Mesothelial cell of epicardium (in vitro differentiated cells): ENCODE data around the gene TTC28. TPM values are rescaled to one million over a fixed set of nuclear protein-coding genes. Genes with fewer than 3 reads are reported as not detected.
A peak's percentile ranks its signal among the peaks of the same experiment; 100 is the strongest.

Experiments used
- DNase-seq, 2 experiments: peaks; one replicate each; pipeline ENCODE4 v3.0.0; 2021; ENCODE audit warnings: low spot score in 2 of 2; ENCODE audit not compliant: unreplicated experiment in 2 of 2
- H3K27ac Mint-ChIP-seq: 2 replicates; pipeline ENCODE4 v1.8.0; 2021; ENCODE audit warnings: mixed read lengths
- H3K27me3 Mint-ChIP-seq: 2 replicates; pipeline ENCODE4 v1.8.0; 2021; ENCODE audit warnings: low read depth, mixed read lengths
- H3K36me3 Mint-ChIP-seq: 2 replicates; pipeline ENCODE4 v1.8.0; 2021; ENCODE audit warnings: mixed read lengths
- H3K4me1 Mint-ChIP-seq: 2 replicates; pipeline ENCODE4 v1.8.0; 2021; ENCODE audit warnings: mixed read lengths
- H3K4me3 Mint-ChIP-seq: 2 replicates; pipeline ENCODE4 v1.8.0; 2021; ENCODE audit warnings: mild to moderate bottlenecking, moderate library complexity, mixed read lengths
- H3K9me3 Mint-ChIP-seq: 2 replicates; pipeline ENCODE4 v1.8.0; 2021; ENCODE audit warnings: mixed read lengths
- total RNA-seq: library from RNA; stranded (reverse); gene quantifications from 3 replicates; pipeline ENCODE4 v1.2.1, GENCODE V29; 2021
- TF ChIP-seq, protein P1 (sequence below): fragments of 200-600 bp; sonication (generic); IDR thresholded peaks from one replicate; pipeline ENCODE4 v1.5.0; 2021; ENCODE audit warnings: antibody characterized with exemption; ENCODE audit not compliant: unreplicated experiment

TTC28 gene
- total RNA-seq, 1 donor from 2014 or later, result 95.9 TPM

DNA sequence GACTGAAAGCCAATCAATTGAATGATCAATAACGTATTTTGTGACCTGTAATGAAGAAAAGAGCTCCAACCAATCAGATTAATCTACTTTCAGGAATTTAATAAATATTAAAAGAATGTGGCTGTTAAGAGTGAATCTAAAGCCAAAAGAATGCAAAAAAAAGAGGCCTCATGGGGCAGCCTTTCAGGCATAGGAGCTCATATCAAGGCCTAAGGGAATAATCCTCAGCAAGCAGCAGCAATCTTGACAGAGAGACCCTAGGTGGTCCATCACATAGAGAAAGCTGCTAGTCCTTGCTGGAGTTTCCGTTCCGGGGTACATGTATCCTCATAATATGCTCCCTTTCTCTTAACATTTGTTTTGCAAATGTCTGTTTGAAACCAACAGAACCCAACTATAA lies 447.4 kb downstream of the TTC28 start:
- TF ChIP-seq, protein P1, sequence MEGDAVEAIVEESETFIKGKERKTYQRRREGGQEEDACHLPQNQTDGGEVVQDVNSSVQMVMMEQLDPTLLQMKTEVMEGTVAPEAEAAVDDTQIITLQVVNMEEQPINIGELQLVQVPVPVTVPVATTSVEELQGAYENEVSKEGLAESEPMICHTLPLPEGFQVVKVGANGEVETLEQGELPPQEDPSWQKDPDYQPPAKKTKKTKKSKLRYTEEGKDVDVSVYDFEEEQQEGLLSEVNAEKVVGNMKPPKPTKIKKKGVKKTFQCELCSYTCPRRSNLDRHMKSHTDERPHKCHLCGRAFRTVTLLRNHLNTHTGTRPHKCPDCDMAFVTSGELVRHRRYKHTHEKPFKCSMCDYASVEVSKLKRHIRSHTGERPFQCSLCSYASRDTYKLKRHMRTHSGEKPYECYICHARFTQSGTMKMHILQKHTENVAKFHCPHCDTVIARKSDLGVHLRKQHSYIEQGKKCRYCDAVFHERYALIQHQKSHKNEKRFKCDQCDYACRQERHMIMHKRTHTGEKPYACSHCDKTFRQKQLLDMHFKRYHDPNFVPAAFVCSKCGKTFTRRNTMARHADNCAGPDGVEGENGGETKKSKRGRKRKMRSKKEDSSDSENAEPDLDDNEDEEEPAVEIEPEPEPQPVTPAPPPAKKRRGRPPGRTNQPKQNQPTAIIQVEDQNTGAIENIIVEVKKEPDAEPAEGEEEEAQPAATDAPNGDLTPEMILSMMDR, result no peak
- Mint-ChIP-seq H3K9me3 (peaks cover 4% of the 10 kb centered on the region), H3K4me3 (no peak overlapping the region), H3K36me3 (peaks cover 2% of the 10 kb centered on the region), H3K27ac (peak overlapping the region; percentile 40), H3K27me3 (no peaks in the 10 kb centered on the region), H3K4me1 (peaks cover 21% of the 10 kb centered on the region)
- DNase-seq, result no peak

DNA sequence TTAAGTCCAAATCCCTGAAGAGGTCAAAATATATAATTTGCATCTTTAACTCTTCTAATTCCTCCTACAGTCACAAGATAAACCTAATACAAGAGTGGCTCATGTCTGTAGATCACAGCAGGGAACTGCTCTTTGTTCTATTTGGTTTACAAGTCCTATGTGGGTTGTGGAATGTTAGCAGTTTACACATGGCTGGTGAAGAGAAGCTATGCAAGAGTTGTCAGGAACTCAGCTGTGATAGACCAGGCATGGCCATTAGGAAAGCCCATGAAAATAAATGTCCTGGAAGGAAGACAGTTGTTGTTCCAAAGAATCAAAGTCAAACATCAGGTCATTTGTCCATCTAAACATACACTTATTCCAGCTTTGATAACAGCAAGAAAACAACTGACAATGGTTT lies 448.2 kb downstream of the TTC28 start:
- peaks cover 2% of the 10 kb centered on the region for H3K36me3 Mint-ChIP-seq
- H3K9me3 Mint-ChIP-seq, result no peaks in the 10 kb centered on the region
- peak overlapping the region; percentile 37 for H3K27ac Mint-ChIP-seq
- H3K27me3 Mint-ChIP-seq, result no peaks in the 10 kb centered on the region
- no peak for DNase-seq
- H3K4me3 Mint-ChIP-seq, result no peak overlapping the region
- H3K4me1 Mint-ChIP-seq, result peaks cover 21% of the 10 kb centered on the region
- TF ChIP-seq, protein P1, result no peak

DNA sequence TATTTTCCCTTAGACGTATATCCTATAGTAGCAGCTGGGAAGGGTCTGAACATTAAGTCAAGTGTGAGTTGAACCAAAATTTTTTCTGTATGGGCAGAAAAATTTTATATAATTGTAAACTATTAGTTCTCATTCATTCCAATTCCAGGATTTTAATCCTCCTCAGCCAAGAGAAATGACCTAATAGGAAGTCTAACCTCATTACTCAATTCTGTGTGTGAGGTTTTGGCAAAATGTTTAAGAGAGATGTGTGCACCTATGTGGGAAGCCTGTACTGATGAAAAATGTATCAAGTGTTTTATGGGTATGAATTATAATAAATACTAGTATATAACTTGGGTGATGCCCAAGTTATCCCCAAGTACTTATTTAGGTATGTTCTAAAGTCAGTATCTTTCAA lies 449.0 kb downstream of the TTC28 start:
- peaks cover 21% of the 10 kb centered on the region for H3K4me1 Mint-ChIP-seq
- TF ChIP-seq, protein P1, result no peak
- H3K27me3 Mint-ChIP-seq, result no peaks in the 10 kb centered on the region
- no peak overlapping the region for H3K4me3 Mint-ChIP-seq
- H3K27ac Mint-ChIP-seq, result no peak overlapping the region
- DNase-seq, result no peak
- no peaks in the 10 kb centered on the region for H3K9me3 Mint-ChIP-seq
- H3K36me3 Mint-ChIP-seq, result peaks cover 2% of the 10 kb centered on the region

DNA sequence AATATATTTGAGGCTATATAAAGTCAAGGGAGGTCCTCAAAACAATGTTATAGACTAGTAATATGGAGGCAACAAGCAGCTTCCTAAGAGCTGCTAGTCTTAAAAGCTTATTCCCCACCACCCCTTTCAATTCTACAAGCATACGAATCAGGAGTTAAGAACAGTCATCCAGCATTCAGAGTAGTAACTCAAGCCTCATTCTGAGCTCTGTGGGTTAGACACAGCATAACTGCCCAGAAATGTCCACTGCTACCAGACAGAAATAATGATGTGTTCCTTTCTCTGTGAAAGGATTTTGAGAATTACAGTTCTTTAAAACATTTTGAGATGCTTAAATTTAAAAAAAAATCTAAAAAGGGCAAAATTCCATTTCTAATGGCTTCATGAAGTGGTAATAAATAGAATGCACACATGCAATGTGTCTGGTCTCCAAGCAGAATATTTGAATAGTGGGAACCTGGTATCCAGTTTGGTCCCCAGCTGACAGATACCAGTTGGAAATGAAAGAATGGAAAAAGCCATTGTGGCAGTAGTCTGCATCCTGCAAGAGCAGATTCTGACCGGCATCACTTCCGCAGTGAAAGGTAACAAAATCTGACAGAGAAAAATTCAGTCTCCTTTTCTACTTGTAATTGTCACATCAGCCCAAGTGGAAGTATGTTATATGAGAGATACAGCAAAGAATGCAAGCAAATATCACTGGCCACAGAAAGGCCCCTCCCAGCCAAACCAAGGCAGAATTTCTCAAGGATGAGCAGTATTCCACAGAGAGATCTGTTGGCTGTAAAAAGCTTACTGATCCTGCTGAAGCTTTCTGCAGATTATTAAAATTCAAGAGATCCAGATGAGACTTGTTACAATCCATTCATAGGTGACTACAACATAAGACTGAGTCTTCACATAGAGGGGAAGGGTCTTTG lies 449.8 kb downstream of the TTC28 start:
- TF ChIP-seq, protein P1, result no peak
- Mint-ChIP-seq H3K27ac (no peak overlapping the region), H3K27me3 (no peaks in the 10 kb centered on the region), H3K9me3 (no peaks in the 10 kb centered on the region), H3K4me3 (no peak overlapping the region), H3K36me3 (peaks cover 2% of the 10 kb centered on the region), H3K4me1 (peaks cover 21% of the 10 kb centered on the region)
- no peak for DNase-seq

DNA sequence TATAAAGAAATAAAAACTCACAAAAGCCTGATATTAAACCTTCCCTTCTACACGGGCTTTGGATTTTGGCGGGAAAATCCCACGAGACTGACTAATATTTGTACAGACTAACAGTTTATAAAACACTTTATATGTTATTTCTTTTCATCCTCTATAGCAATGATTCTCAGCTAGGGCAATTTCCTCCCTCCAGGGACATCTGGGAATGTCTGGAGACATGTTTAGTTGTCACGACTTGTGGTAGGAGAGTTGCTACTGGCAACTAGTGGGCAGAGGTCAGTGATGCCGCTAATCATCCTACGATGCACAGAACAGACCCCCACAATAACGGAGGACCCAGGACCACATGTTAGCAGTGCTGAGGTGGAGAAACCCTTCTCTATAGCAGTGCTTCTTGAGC lies 455.8 kb downstream of the TTC28 start:
- TF ChIP-seq, protein P1, result no peak
- peaks cover 1% of the 10 kb centered on the region for H3K36me3 Mint-ChIP-seq
- no peaks in the 10 kb centered on the region for H3K9me3 Mint-ChIP-seq
- H3K27me3 Mint-ChIP-seq, result no peaks in the 10 kb centered on the region
- H3K4me3 Mint-ChIP-seq, result no peak overlapping the region
- no peak overlapping the region for H3K27ac Mint-ChIP-seq
- H3K4me1 Mint-ChIP-seq, result peaks cover 2% of the 10 kb centered on the region
- DNase-seq, result no peak
